Measurements from ENCODE around the gene SLC22A1. TPM values are rescaled to one million over a fixed set of nuclear protein-coding genes. Genes with fewer than 3 reads are reported as not detected.

The SLC22A1 gene
- 2.1 TPM for polyA plus RNA-seq (2013, experiment 1 of 2)
- 2.3 TPM for polyA plus RNA-seq (2013, experiment 2 of 2)

DNA sequence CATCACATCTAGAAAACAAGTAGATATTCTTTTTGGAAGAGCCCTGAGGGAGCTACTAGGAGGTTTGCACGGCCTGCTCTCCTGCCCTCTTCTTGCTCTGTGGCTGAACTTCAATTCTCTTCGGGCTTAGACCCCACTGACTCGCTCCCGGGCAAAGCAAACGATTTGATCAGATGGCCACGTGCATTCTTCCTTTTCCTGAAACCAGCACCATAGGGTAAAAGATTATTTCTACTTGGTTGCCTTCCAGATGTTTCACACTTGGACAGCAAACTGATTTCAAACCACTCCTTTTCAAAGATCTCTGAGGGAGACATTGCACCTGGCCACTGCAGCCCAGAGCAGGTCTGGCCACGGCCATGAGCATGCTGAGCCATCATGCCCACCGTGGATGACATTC lies at the start of gene SLC22A1:
SLC22A1 (plus strand) TSS at position 258 of the 400 bp plus-strand sequence; CDS start at position 379, 121 bp downstream.
- H4K8ac ChIP-seq (ENCODE audit: low read depth, low read length) = no peak within 1 kb of the TSS
- no peak within 1 kb of the TSS for H3K23ac ChIP-seq (ENCODE audit: low read length)
- no peak within 1 kb of the TSS for H2BK5ac ChIP-seq (ENCODE audit: low read length)
- H3K9ac ChIP-seq (ENCODE audit: low read length) = no peak within 1 kb of the TSS
- WGBS (ENCODE audit: extremely low coverage, insufficient coverage, low lambda C conversion rate) = no CpG with 5 or more reads among the region's 8 CpGs
- no peak within 1 kb of the TSS for H3K4me2 ChIP-seq (ENCODE audit: low read length)
- no peaks in the 10 kb centered on the region for H3K27me3 ChIP-seq (ENCODE audit: insufficient read depth, low read length, poor library complexity)
- no peak for DNase-seq
- no peak within 1 kb of the TSS for H3K18ac ChIP-seq (ENCODE audit: low read length)
- no peak within 1 kb of the TSS for H3K4me3 ChIP-seq (ENCODE audit: low read length)
- no peak within 1 kb of the TSS for H2BK15ac ChIP-seq (replicated peaks; ENCODE audit: low read depth)
- H3K79me2 ChIP-seq (ENCODE audit: control insufficient read depth, insufficient read depth, low read length) = no peaks in the 10 kb centered on the region
- no peaks in the 10 kb centered on the region for H3K4me1 ChIP-seq (ENCODE audit: control insufficient read depth, low read depth, low read length)
- no peak within 1 kb of the TSS for H3K4ac ChIP-seq (ENCODE audit: low read depth, low read length)
- no peak within 1 kb of the TSS for H3K56ac ChIP-seq (ENCODE audit: low read length)
- no peaks in the 10 kb centered on the region for H3K36me3 ChIP-seq (ENCODE audit: control insufficient read depth, insufficient read depth, low read length)
- H3K79me1 ChIP-seq (ENCODE audit: low read length) = no peaks in the 10 kb centered on the region
- no peak within 1 kb of the TSS for H2BK120ac ChIP-seq (ENCODE audit: low read depth, low read length)
- H4K5ac ChIP-seq (ENCODE audit: low read length) = no peak within 1 kb of the TSS
- H2AK5ac ChIP-seq (ENCODE audit: low read length) = no peak within 1 kb of the TSS
- no peak within 1 kb of the TSS for H3K27ac ChIP-seq (ENCODE audit: low read depth, low read length)

DNA sequence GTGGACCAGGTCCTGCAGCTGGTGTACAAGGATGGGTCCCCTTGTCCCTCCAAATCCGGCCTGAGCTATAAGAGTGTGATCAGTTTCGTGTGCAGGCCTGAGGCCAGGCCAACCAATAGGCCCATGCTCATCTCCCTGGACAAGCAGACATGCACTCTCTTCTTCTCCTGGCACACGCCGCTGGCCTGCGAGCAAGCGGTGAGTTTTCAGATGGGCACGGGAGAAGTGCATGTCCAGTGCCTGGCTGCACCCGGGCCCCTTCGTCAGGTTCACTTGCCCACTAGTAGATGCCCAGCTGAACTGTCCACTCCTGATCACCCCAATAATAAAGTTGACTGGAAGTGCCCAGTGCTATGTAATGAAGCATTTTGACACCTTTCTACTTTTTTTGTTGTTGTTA lies 48.3 kb upstream of the SLC22A1 start:
- Histone ChIP-seq H3K18ac (ENCODE audit: low read length) (no peak overlapping the region), H3K23ac (ENCODE audit: low read length) (no peak overlapping the region), H3K27ac (ENCODE audit: low read depth, low read length) (no peak overlapping the region), H4K8ac (ENCODE audit: low read depth, low read length) (no peak overlapping the region), H3K79me2 (ENCODE audit: control insufficient read depth, insufficient read depth, low read length) (no peaks in the 10 kb centered on the region), H3K4me1 (ENCODE audit: control insufficient read depth, low read depth, low read length) (no peaks in the 10 kb centered on the region), H3K79me1 (ENCODE audit: low read length) (no peaks in the 10 kb centered on the region), H3K27me3 (ENCODE audit: insufficient read depth, low read length, poor library complexity) (no peaks in the 10 kb centered on the region), H2BK5ac (ENCODE audit: low read length) (no peak overlapping the region), H4K5ac (ENCODE audit: low read length) (no peak overlapping the region), H3K4me2 (ENCODE audit: low read length) (no peak overlapping the region), H3K56ac (ENCODE audit: low read length) (no peak overlapping the region), H3K36me3 (ENCODE audit: control insufficient read depth, insufficient read depth, low read length) (peaks cover 31% of the 10 kb centered on the region), H3K4me3 (ENCODE audit: low read length) (no peak overlapping the region), H2AK5ac (ENCODE audit: low read length) (no peak overlapping the region), H2BK120ac (ENCODE audit: low read depth, low read length) (no peak overlapping the region), H2BK15ac (replicated peaks; ENCODE audit: low read depth) (no peak overlapping the region), H3K9ac (ENCODE audit: low read length) (no peak overlapping the region), H3K4ac (ENCODE audit: low read depth, low read length) (no peak overlapping the region)
- no CpG with 5 or more reads among the region's 9 CpGs for WGBS (ENCODE audit: extremely low coverage, insufficient coverage, low lambda C conversion rate)
- no peak for DNase-seq

DNA sequence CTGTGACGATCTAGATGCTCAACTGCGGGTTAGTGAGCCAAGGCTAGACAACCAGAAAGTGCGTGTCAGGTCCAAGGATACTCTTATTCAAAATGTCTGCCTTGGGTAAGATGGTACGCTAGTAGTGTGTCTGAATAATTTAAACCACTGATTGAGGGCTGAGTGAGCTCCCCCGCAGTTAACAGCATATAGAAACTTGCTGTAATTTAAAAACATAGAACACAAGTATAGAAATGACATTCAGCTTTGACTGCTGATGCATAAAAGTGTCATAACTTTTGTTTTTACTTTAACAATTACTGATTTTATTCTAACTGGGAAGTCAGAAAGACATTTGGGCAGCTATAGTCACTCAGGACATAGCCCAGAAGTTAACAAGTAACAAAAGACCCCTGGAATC lies 45.6 kb upstream of the SLC22A1 start:
- H4K8ac ChIP-seq (ENCODE audit: low read depth, low read length) = no peak overlapping the region
- no peaks in the 10 kb centered on the region for H3K79me2 ChIP-seq (ENCODE audit: control insufficient read depth, insufficient read depth, low read length)
- no peaks in the 10 kb centered on the region for H3K4me1 ChIP-seq (ENCODE audit: control insufficient read depth, low read depth, low read length)
- no peak overlapping the region for H2BK120ac ChIP-seq (ENCODE audit: low read depth, low read length)
- H4K5ac ChIP-seq (ENCODE audit: low read length) = no peak overlapping the region
- H3K4me2 ChIP-seq (ENCODE audit: low read length) = no peak overlapping the region
- H2AK5ac ChIP-seq (ENCODE audit: low read length) = no peak overlapping the region
- H3K9ac ChIP-seq (ENCODE audit: low read length) = no peak overlapping the region
- H3K4me3 ChIP-seq (ENCODE audit: low read length) = no peak overlapping the region
- no peak overlapping the region for H3K27ac ChIP-seq (ENCODE audit: low read depth, low read length)
- no peak overlapping the region for H3K4ac ChIP-seq (ENCODE audit: low read depth, low read length)
- H3K36me3 ChIP-seq (ENCODE audit: control insufficient read depth, insufficient read depth, low read length) = peaks cover 26% of the 10 kb centered on the region
- WGBS (ENCODE audit: extremely low coverage, insufficient coverage, low lambda C conversion rate) = no CpG with 5 or more reads among the region's 5 CpGs
- no peak overlapping the region for H3K56ac ChIP-seq (ENCODE audit: low read length)
- no peak for DNase-seq
- no peaks in the 10 kb centered on the region for H3K27me3 ChIP-seq (ENCODE audit: insufficient read depth, low read length, poor library complexity)
- no peak overlapping the region for H3K23ac ChIP-seq (ENCODE audit: low read length)
- no peaks in the 10 kb centered on the region for H3K79me1 ChIP-seq (ENCODE audit: low read length)
- H2BK15ac ChIP-seq (replicated peaks; ENCODE audit: low read depth) = no peak overlapping the region
- no peak overlapping the region for H3K18ac ChIP-seq (ENCODE audit: low read length)
- H2BK5ac ChIP-seq (ENCODE audit: low read length) = no peak overlapping the region

DNA sequence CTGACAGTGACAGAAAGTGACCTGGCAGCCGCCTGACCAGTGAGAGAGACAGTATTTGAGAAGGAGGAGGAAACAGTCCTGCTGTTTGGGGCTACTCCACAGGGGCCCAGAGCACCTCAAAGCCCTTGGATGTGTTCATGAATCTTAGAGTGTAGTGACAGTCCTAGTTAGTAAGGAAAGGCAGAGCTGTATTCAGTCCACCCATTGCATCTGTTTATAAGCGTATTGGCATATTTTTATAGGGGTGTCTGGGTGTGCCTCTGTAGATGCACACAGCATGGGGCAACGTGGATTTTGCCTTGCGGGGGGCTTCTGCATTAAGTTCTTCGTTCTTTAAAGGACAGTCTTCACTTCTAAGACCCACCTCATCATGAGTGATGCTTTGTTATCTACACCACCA lies 44.6 kb upstream of the SLC22A1 start:
- no peak for DNase-seq
- Histone ChIP-seq H2BK5ac (ENCODE audit: low read length) (no peak overlapping the region), H4K8ac (ENCODE audit: low read depth, low read length) (no peak overlapping the region), H3K4ac (ENCODE audit: low read depth, low read length) (no peak overlapping the region), H3K18ac (ENCODE audit: low read length) (no peak overlapping the region), H3K79me2 (ENCODE audit: control insufficient read depth, insufficient read depth, low read length) (no peaks in the 10 kb centered on the region), H3K9ac (ENCODE audit: low read length) (no peak overlapping the region), H2BK120ac (ENCODE audit: low read depth, low read length) (no peak overlapping the region), H3K36me3 (ENCODE audit: control insufficient read depth, insufficient read depth, low read length) (peaks cover 26% of the 10 kb centered on the region), H2AK5ac (ENCODE audit: low read length) (no peak overlapping the region), H2BK15ac (replicated peaks; ENCODE audit: low read depth) (no peak overlapping the region), H3K4me2 (ENCODE audit: low read length) (no peak overlapping the region), H3K56ac (ENCODE audit: low read length) (no peak overlapping the region), H3K23ac (ENCODE audit: low read length) (no peak overlapping the region), H3K4me1 (ENCODE audit: control insufficient read depth, low read depth, low read length) (no peaks in the 10 kb centered on the region), H3K4me3 (ENCODE audit: low read length) (no peak overlapping the region), H3K79me1 (ENCODE audit: low read length) (no peaks in the 10 kb centered on the region), H3K27me3 (ENCODE audit: insufficient read depth, low read length, poor library complexity) (no peaks in the 10 kb centered on the region), H3K27ac (ENCODE audit: low read depth, low read length) (no peak overlapping the region), H4K5ac (ENCODE audit: low read length) (no peak overlapping the region)
- no CpG with 5 or more reads among the region's 5 CpGs for WGBS (ENCODE audit: extremely low coverage, insufficient coverage, low lambda C conversion rate)

DNA sequence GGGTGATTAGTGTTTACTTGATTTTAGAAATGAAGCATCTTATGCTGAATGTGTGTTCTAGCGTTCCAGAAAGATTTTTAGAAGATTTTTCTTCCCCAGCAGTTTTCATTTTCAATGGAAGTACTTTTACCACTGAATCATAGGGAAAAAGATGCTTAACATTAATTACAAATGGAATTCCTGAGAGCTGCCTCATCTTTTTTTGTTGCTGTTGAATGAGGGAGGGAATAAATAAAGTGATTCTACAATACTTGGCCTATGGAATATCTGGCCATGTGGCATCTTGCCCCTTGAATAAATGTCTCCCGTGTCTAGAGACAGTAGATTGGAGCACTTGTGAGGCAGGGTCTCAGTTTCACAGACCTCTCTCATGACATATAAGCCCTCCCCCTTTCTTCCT lies 44.1 kb upstream of the SLC22A1 start:
- Histone ChIP-seq H2BK15ac (replicated peaks; ENCODE audit: low read depth) (no peak overlapping the region), H3K56ac (ENCODE audit: low read length) (no peak overlapping the region), H3K36me3 (ENCODE audit: control insufficient read depth, insufficient read depth, low read length) (peaks cover 26% of the 10 kb centered on the region), H3K23ac (ENCODE audit: low read length) (no peak overlapping the region), H3K9ac (ENCODE audit: low read length) (no peak overlapping the region), H3K18ac (ENCODE audit: low read length) (no peak overlapping the region), H3K4me2 (ENCODE audit: low read length) (no peak overlapping the region), H3K79me2 (ENCODE audit: control insufficient read depth, insufficient read depth, low read length) (no peaks in the 10 kb centered on the region), H3K27ac (ENCODE audit: low read depth, low read length) (no peak overlapping the region), H3K27me3 (ENCODE audit: insufficient read depth, low read length, poor library complexity) (no peaks in the 10 kb centered on the region), H2BK120ac (ENCODE audit: low read depth, low read length) (no peak overlapping the region), H2AK5ac (ENCODE audit: low read length) (no peak overlapping the region), H3K4ac (ENCODE audit: low read depth, low read length) (no peak overlapping the region), H3K4me1 (ENCODE audit: control insufficient read depth, low read depth, low read length) (no peaks in the 10 kb centered on the region), H4K5ac (ENCODE audit: low read length) (no peak overlapping the region), H3K4me3 (ENCODE audit: low read length) (no peak overlapping the region), H2BK5ac (ENCODE audit: low read length) (no peak overlapping the region), H4K8ac (ENCODE audit: low read depth, low read length) (no peak overlapping the region), H3K79me1 (ENCODE audit: low read length) (no peaks in the 10 kb centered on the region)
- no peak for DNase-seq
- no CpG with 5 or more reads among the region's 2 CpGs for WGBS (ENCODE audit: extremely low coverage, insufficient coverage, low lambda C conversion rate)

DNA sequence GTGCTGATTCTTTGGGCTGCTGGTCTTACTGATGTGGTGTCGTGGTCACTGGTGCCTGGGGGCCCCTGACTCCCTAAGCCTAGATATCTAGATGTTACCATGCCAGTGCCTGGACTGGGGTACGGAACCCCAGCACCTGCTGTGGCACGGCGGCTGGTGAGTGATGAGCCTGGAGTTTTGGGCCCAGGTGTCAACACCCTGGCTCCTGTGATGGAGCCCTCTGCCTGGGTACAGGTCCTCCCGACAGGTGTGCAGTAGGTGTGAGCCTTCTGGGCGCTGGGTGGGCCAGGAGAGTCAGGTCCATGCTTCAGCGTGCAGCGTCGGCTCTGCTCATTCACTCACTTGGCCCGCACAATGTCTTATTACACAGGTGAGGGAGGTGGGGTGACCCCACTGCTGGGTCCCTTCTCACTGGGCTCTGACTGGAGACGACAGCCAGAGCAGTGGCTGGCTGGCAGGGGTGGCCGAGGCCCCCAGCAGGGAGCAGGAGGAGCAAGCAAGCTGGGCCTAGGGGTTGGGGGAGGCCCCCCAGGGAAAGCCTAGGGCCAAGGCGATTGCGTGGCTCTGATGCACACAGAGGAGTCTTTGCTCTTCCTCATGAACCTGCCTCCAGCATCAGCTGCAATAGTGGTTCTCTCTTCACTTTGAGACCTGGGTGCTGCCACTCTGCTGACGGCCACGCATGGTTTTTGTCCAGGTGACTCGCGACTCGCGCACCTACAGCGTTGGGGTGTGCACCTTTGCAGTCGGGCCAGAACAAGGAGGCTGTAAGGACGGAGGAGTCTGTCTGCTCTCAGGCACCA lies 42.5 kb upstream of the SLC22A1 start:
- H4K8ac ChIP-seq (ENCODE audit: low read depth, low read length) = no peak overlapping the region
- no CpG with 5 or more reads among the region's 23 CpGs for WGBS (ENCODE audit: extremely low coverage, insufficient coverage, low lambda C conversion rate)
- H3K4ac ChIP-seq (ENCODE audit: low read depth, low read length) = no peak overlapping the region
- no peak overlapping the region for H3K27ac ChIP-seq (ENCODE audit: low read depth, low read length)
- H3K27me3 ChIP-seq (ENCODE audit: insufficient read depth, low read length, poor library complexity) = no peaks in the 10 kb centered on the region
- H3K4me3 ChIP-seq (ENCODE audit: low read length) = no peak overlapping the region
- H3K56ac ChIP-seq (ENCODE audit: low read length) = no peak overlapping the region
- H4K5ac ChIP-seq (ENCODE audit: low read length) = no peak overlapping the region
- H3K4me2 ChIP-seq (ENCODE audit: low read length) = no peak overlapping the region
- H2BK5ac ChIP-seq (ENCODE audit: low read length) = no peak overlapping the region
- H3K18ac ChIP-seq (ENCODE audit: low read length) = no peak overlapping the region
- H3K36me3 ChIP-seq (ENCODE audit: control insufficient read depth, insufficient read depth, low read length) = peaks cover 18% of the 10 kb centered on the region
- no peaks in the 10 kb centered on the region for H3K79me2 ChIP-seq (ENCODE audit: control insufficient read depth, insufficient read depth, low read length)
- DNase-seq = no peak
- no peaks in the 10 kb centered on the region for H3K4me1 ChIP-seq (ENCODE audit: control insufficient read depth, low read depth, low read length)
- H3K23ac ChIP-seq (ENCODE audit: low read length) = no peak overlapping the region
- no peak overlapping the region for H2BK120ac ChIP-seq (ENCODE audit: low read depth, low read length)
- H3K9ac ChIP-seq (ENCODE audit: low read length) = no peak overlapping the region
- no peak overlapping the region for H2BK15ac ChIP-seq (replicated peaks; ENCODE audit: low read depth)
- H2AK5ac ChIP-seq (ENCODE audit: low read length) = no peak overlapping the region
- no peaks in the 10 kb centered on the region for H3K79me1 ChIP-seq (ENCODE audit: low read length)

Data from mesendoderm (in vitro differentiated cells).